ENCODE data around the gene FBXL20.

DNA sequence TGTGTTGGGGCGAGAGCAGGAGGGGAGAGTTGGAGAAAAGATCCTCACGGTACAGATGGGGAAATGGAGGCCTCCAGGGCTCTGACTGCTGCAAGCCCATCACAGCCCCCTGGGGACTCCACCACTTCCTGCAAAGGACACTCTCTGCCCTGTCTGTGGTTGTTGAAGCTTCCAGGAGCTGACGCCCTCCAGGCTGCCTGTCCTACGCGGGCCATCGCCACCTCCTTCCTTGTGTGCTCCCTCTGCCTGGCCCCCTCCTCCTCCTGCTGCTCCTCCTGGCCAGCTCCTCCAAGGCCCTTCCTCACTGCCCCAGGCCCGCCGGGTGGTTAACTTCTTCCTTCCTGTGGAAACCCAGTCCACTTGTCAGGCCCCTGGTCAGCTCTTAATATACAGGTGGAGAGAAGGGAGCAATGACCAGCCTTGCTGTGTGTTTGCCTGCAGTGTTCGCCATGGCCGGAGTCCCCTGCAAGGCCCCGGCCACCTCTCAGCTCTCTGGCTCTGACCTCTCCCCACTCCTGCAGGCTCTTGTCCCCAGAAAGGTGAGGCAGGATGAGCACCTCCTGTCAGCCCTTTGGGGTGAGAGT, 157.3 kb downstream of the FBXL20 start:
- TF ChIP-seq SIN3A (IDR thresholded peaks at IDR 0.05; ENCODE audit: borderline replicate concordance, insufficient read depth, low read length) (no peak), TAF1 (IDR thresholded peaks at IDR 0.05; ENCODE audit: borderline replicate concordance, insufficient read depth, low read length) (no peak)

Data from PFSK-1 (cell line).